ENCODE results near the gene PAK2. TPM values are rescaled to one million over a fixed set of nuclear protein-coding genes. Genes with fewer than 3 reads are reported as not detected.
"Not testable (repeated sequence)": the region's sequence is repeated elsewhere in the genome, so short reads cannot be mapped to it uniquely, and the experiment has no call there.

Gene PAK2
- total RNA-seq, 1 experiment from 2014 or later = 32.6 TPM

- CTCF ChIA-PET = no interaction called here
- no peaks in the 10 kb centered on the region for H3K79me2 ChIP-seq (ENCODE audit: low read length)
- BruUV-seq (replicated peaks) = no TSS peak
- no peak for TF ChIP-seq EZH2 (IDR thresholded peaks at IDR 0.05; ENCODE audit: low read length, unreplicated experiment)
- no peak for TF ChIP-seq EZH2phosphoT487 (IDR thresholded peaks at IDR 0.05; ENCODE audit: borderline replicate concordance, low read length)
- TF ChIP-seq, protein P1, sequence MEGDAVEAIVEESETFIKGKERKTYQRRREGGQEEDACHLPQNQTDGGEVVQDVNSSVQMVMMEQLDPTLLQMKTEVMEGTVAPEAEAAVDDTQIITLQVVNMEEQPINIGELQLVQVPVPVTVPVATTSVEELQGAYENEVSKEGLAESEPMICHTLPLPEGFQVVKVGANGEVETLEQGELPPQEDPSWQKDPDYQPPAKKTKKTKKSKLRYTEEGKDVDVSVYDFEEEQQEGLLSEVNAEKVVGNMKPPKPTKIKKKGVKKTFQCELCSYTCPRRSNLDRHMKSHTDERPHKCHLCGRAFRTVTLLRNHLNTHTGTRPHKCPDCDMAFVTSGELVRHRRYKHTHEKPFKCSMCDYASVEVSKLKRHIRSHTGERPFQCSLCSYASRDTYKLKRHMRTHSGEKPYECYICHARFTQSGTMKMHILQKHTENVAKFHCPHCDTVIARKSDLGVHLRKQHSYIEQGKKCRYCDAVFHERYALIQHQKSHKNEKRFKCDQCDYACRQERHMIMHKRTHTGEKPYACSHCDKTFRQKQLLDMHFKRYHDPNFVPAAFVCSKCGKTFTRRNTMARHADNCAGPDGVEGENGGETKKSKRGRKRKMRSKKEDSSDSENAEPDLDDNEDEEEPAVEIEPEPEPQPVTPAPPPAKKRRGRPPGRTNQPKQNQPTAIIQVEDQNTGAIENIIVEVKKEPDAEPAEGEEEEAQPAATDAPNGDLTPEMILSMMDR (conservative IDR thresholded peaks at IDR 0.05; ENCODE audit: low read depth, low read length) = no peak
- no peak overlapping the region for H3K9ac ChIP-seq (ENCODE audit: low read length)
- H2AFZ ChIP-seq (ENCODE audit: low read length) = no peak overlapping the region
- H3K4me2 ChIP-seq (ENCODE audit: low read length) = no peak overlapping the region
- no peak overlapping the region for H3K4me3 ChIP-seq (ENCODE audit: low read length)
- no peak overlapping the region for H3K27ac ChIP-seq (ENCODE audit: low read length)
- H3F3A ChIP-seq (ENCODE audit: low read length, unreplicated experiment) = no peaks in the 10 kb centered on the region
- no peaks in the 10 kb centered on the region for H3K9me2 ChIP-seq (replicated peaks; ENCODE audit: low read length)
- DNase-seq (no peak), ATAC-seq (no peak)
- POLR2A ChIA-PET (ENCODE audit: unreplicated experiment) = no interaction called here
- H3K4me1 ChIP-seq (ENCODE audit: insufficient read depth, low read length) = no peaks in the 10 kb centered on the region
- intact Hi-C loops (cut with micrococcal nuclease) = no loop called here
- H4K20me1 ChIP-seq (ENCODE audit: low read length) = no peaks in the 10 kb centered on the region
- no peaks in the 10 kb centered on the region for H3K9me3 ChIP-seq (ENCODE audit: low read length)
- peaks cover 2% of the 10 kb centered on the region; the same call in 1 of the 2 replicates for H3K36me3 ChIP-seq (ENCODE audit: low read depth, low read length)
- no peaks in the 10 kb centered on the region for H3K27me3 ChIP-seq (ENCODE audit: low read length)
Observed at GRCh38 chr3:196849180-196849741, 109.6 kb downstream of the PAK2 start.

DNA sequence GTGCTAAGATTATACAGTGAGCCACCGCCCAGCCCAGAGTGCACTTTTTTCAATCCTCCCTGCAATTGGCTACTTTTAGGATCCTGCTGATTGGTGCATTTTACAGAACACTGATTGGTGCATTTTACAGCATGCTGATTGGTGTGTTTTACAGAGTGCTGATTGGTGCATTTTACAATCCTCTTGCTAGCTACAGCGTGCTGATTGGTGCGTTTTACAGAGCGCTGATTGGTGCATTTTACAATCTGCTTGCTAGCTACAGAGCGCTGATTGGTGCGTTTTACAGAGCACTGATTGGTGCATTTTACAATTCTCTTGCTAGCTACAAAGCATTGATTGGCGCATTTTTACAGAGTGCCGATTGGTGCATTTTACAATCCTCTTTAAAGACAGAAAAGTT, 123.3 kb downstream of the PAK2 start:
- CTCF ChIA-PET; H3F3A ChIP-seq (ENCODE audit: low read length, unreplicated experiment); H3K9me2 ChIP-seq (replicated peaks; ENCODE audit: low read length); H3K4me3 ChIP-seq (ENCODE audit: low read length); H3K79me2 ChIP-seq (ENCODE audit: low read length); H3K9ac ChIP-seq (ENCODE audit: low read length); H3K4me1 ChIP-seq (ENCODE audit: insufficient read depth, low read length); H4K20me1 ChIP-seq (ENCODE audit: low read length); ATAC-seq; H3K27ac ChIP-seq (ENCODE audit: low read length); DNase-seq; H3K9me3 ChIP-seq (ENCODE audit: low read length); H2AFZ ChIP-seq (ENCODE audit: low read length); intact Hi-C loops (cut with micrococcal nuclease); BruUV-seq (replicated peaks); H3K4me2 ChIP-seq (ENCODE audit: low read length); H3K27me3 ChIP-seq (ENCODE audit: low read length); POLR2A ChIA-PET (ENCODE audit: unreplicated experiment); H3K36me3 ChIP-seq (ENCODE audit: low read depth, low read length): not testable (repeated sequence)

DNA sequence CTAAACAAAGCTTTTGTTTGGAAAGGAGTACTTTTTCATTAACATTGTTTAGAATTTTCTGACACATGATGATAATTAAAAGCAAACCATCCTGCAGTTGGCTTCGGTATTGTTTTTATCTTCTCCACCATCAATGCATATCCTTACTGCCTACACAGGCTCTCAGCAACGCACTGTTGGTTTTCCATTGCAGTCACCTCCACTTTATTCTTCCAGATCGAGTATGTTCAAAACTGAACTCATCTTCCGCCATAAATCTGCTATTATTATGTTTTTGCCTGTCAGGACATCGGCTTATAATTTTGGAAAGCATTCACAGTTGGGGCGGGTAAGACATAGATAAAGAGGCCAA, 127.5 kb downstream of the PAK2 start:
- Histone ChIP-seq H3K9me2 (replicated peaks; ENCODE audit: low read length) (no peaks in the 10 kb centered on the region), H3K4me3 (ENCODE audit: low read length) (peak overlapping the region; percentile 97), H3K27ac (ENCODE audit: low read length) (0 out of 2 replicates have a peak overlapping the region, but pooled peaks have one; percentile 8), H3K27me3 (ENCODE audit: low read length) (no peaks in the 10 kb centered on the region), H3K79me2 (ENCODE audit: low read length) (peaks cover 44% of the 10 kb centered on the region), H3F3A (ENCODE audit: low read length, unreplicated experiment) (no peaks in the 10 kb centered on the region), H4K20me1 (ENCODE audit: low read length) (peaks cover 23% of the 10 kb centered on the region), H3K36me3 (ENCODE audit: low read depth, low read length) (peaks cover 4% of the 10 kb centered on the region; the same call in 1 of the 2 replicates), H3K4me1 (ENCODE audit: insufficient read depth, low read length) (peaks cover 10% of the 10 kb centered on the region), H3K9ac (ENCODE audit: low read length) (peak overlapping the region; percentile 93), H3K4me2 (ENCODE audit: low read length) (peak overlapping the region; percentile 89), H2AFZ (ENCODE audit: low read length) (peak overlapping the region; percentile 89), H3K9me3 (ENCODE audit: low read length) (no peaks in the 10 kb centered on the region)
- TF ChIP-seq EZH2 (IDR thresholded peaks at IDR 0.05; ENCODE audit: low read length, unreplicated experiment) = no peak
- TF ChIP-seq EZH2phosphoT487 (IDR thresholded peaks at IDR 0.05; ENCODE audit: borderline replicate concordance, low read length) = no peak
- TF ChIP-seq, protein P1 (conservative IDR thresholded peaks at IDR 0.05; ENCODE audit: low read depth, low read length) = no peak
- ATAC-seq (no peak), DNase-seq (no peak)
- CTCF ChIA-PET = no interaction called here
- BruUV-seq (replicated peaks) = TSS peak; percentile 94
- POLR2A ChIA-PET (ENCODE audit: unreplicated experiment) = interaction anchor here (0.5 to 0.7 kb wide), 8 partner anchors 8 to 633 kb away, joined by 3 to 15 read pairs (median 6); partner anchors contain the start of genes CEP19, NCBP2 and PIGX
- intact Hi-C loops (cut with micrococcal nuclease) = no loop called here
